HG02840 (cell line): ENCODE data around the gene KCTD21.
A peak's percentile ranks its signal among the peaks of the same experiment; 100 is the strongest.

Source experiments
- ATAC-seq: cut with Tn5 transposase; IDR thresholded peaks from one replicate; pipeline ENCODE4 v1.9.1; 2021; ENCODE audit warnings: mild to moderate bottlenecking, moderate library complexity, moderate number of reproducible peaks; ENCODE audit not compliant: unreplicated experiment, low FRiP score

KCTD21 gene

GRCh38 chr11:78147807-78148206, 40.6 kb downstream of the KCTD21 start:
- ATAC-seq = no peak

GRCh38 chr11:78145511-78146025, 42.9 kb downstream of the KCTD21 start:
- ATAC-seq = no peak

GRCh38 chr11:78140392-78141077, 47.9 kb downstream of the KCTD21 start:
- no peak for ATAC-seq

GRCh38 chr11:78139422-78140391, 48.7 kb downstream of the KCTD21 start, which contains the start of gene ALG8:
ALG8 (minus strand) TSS chr11:78139626; CDS start chr11:78139588, 38 bp downstream.
- peak; percentile 96 for ATAC-seq

- ATAC-seq = peak; percentile 31
These were observed 49.6 kb downstream of the KCTD21 start for GRCh38 chr11:78138694-78139421.

GRCh38 chr11:78138291-78138690, 50.1 kb downstream of the KCTD21 start:
- ATAC-seq = no peak

GRCh38 chr11:78132475-78132874, 56.0 kb downstream of the KCTD21 start:
- ATAC-seq = no peak

- ATAC-seq = no peak
These were observed 56.5 kb downstream of the KCTD21 start for GRCh38 chr11:78131956-78132355.

- no peak for ATAC-seq
These were observed 61.0 kb downstream of the KCTD21 start for GRCh38 chr11:78127403-78127802.
